Brain microvascular endothelial cell (primary cell): ENCODE data around the gene MRPL4.
A peak's percentile ranks its signal among the peaks of the same experiment; 100 is the strongest.

Experiments used
- DNase-seq: peaks from one replicate; pipeline ENCODE4 v3.0.0-alpha.2; 2020
- H3K27ac ChIP-seq: fragments of 250-450 bp; sonication (Bioruptor Pico); 2 replicates; pipeline ENCODE4 v1.5.1; 2020; ENCODE audit warnings: mild to moderate bottlenecking, moderate library complexity
- H3K27me3 ChIP-seq: fragments of 250-450 bp; sonication (Bioruptor Pico); replicated peaks from 2 replicates; pipeline ENCODE4 v1.5.1; 2020; ENCODE audit warnings: mild to moderate bottlenecking
- H3K36me3 ChIP-seq: fragments of 250-450 bp; sonication (Bioruptor Pico); replicated peaks from 2 replicates; pipeline ENCODE4 v1.5.1; 2020; ENCODE audit warnings: mild to moderate bottlenecking
- H3K4me3 ChIP-seq: 2 replicates; pipeline ENCODE4 v1.5.1; 2011; ENCODE audit warnings: low read depth, mild to moderate bottlenecking, control low read depth, low read length, moderate library complexity
- in situ Hi-C: cut with HindIII; loops from 2 replicates; pipeline ENCODE4 v1.10.0; 2017; ENCODE audit warnings: low sequenced_read_pairs, low pct_ligation_motif_present
- TF ChIP-seq, protein P1 (sequence below): IDR thresholded peaks from 2 replicates; pipeline ENCODE4 v1.5.1; 2011; ENCODE audit warnings: low read depth, mild to moderate bottlenecking, moderate library complexity, low read length, control low read depth, inconsistent platforms; ENCODE audit errors: missing control alignments

MRPL4 gene

DNA sequence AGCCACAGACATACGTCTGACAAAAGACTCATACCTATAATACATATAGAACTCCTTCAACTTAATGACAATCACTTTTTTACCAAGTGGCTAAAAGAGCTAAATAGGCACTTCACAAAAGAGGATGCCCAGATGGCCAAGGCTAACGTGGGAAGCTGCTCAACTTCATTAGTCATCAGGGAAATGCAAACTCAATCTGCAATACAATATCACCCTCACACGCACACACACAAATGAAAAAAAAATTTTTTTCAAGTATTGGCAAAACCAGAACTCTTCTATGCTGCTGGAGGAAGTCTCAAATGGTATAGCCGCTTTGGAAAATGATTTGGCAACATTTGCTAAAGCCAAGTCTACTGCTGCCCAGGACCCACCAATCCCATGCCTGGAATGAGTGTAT, 42.7 kb upstream of the MRPL4 start:
- DNase-seq, result peak; percentile 43
- in situ Hi-C loops, result no loop called here

DNA sequence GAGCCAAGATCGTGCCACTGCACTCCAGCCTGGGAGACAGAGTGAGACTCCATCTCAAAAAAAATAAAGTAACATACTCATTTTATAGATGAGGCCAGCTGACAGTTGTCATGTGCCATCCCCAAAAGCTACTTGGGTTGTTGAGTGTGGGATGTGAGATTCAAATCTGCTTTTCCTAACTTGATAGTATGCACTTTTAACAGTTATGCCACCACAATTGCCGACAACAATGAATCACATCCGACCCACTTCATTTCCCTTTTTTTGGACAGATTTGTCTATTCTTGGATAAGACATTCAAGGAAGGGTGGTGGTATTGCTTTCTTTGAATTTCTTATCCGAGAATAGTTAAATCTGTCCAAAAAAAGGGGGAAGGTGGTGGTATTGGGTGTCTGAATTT, 41.0 kb upstream of the MRPL4 start:
- no peak overlapping the region for H3K4me3 ChIP-seq
- TF ChIP-seq, protein P1, sequence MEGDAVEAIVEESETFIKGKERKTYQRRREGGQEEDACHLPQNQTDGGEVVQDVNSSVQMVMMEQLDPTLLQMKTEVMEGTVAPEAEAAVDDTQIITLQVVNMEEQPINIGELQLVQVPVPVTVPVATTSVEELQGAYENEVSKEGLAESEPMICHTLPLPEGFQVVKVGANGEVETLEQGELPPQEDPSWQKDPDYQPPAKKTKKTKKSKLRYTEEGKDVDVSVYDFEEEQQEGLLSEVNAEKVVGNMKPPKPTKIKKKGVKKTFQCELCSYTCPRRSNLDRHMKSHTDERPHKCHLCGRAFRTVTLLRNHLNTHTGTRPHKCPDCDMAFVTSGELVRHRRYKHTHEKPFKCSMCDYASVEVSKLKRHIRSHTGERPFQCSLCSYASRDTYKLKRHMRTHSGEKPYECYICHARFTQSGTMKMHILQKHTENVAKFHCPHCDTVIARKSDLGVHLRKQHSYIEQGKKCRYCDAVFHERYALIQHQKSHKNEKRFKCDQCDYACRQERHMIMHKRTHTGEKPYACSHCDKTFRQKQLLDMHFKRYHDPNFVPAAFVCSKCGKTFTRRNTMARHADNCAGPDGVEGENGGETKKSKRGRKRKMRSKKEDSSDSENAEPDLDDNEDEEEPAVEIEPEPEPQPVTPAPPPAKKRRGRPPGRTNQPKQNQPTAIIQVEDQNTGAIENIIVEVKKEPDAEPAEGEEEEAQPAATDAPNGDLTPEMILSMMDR, result no peak
- H3K36me3 ChIP-seq, result no peaks in the 10 kb centered on the region
- in situ Hi-C loops, result no loop called here
- H3K27ac ChIP-seq, result no peak overlapping the region
- DNase-seq, result no peak
- H3K27me3 ChIP-seq, result no peaks in the 10 kb centered on the region

More for the DNA sequence above, 42.7 kb upstream of the MRPL4 start:
- Histone ChIP-seq H3K27ac (no peak overlapping the region), H3K4me3 (no peak overlapping the region), H3K36me3 (no peaks in the 10 kb centered on the region), H3K27me3 (no peaks in the 10 kb centered on the region)
- TF ChIP-seq, protein P1, result no peak

DNA sequence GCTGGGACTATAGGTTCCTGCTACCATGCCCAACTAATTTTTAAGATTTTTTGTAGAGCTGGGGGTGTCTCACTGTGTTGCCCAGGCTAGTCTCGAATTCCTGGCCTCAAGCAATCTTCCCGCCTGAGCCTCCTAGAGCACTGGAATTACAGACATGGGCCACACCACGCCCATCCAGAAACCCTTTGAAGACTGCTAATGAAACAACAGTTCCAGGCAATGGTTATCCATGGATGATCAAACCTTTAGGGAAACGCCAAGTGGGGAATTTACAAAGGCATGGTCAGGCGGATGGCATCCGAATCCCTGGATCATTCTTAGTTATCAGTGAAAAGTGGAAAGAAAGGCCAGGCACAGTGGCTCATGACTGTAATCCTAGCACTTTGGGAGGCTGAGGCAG, 40.3 kb upstream of the MRPL4 start:
- H3K27me3 ChIP-seq, result no peaks in the 10 kb centered on the region
- in situ Hi-C loops, result no loop called here
- no peak overlapping the region for H3K27ac ChIP-seq
- H3K36me3 ChIP-seq, result no peaks in the 10 kb centered on the region
- no peak for DNase-seq
- no peak overlapping the region for H3K4me3 ChIP-seq
- TF ChIP-seq, protein P1, result no peak

DNA sequence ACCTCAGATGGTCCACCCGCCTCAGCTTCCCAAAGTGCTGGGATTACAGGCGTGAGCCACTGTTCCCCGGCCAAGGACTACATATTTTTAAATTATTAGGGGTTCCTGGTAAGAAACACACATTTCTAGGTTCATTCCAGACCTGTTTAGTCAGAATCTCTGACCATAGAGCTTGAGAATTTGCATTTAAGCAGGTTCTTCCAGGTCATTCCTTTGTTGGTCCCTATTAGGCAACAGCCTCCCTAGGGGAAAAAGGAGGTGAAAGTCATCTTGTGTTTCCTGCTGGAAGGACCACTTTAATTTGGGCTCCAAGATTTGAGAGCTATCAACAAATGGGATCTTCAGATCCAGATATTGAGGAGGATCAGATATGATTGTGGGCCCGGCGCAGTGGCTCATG, 37.2 kb upstream of the MRPL4 start:
- Histone ChIP-seq H3K27ac (no peak overlapping the region), H3K27me3 (no peaks in the 10 kb centered on the region), H3K4me3 (no peak overlapping the region), H3K36me3 (no peaks in the 10 kb centered on the region)
- in situ Hi-C loops, result no loop called here
- TF ChIP-seq, protein P1, result no peak
- peak; percentile 37 for DNase-seq

DNA sequence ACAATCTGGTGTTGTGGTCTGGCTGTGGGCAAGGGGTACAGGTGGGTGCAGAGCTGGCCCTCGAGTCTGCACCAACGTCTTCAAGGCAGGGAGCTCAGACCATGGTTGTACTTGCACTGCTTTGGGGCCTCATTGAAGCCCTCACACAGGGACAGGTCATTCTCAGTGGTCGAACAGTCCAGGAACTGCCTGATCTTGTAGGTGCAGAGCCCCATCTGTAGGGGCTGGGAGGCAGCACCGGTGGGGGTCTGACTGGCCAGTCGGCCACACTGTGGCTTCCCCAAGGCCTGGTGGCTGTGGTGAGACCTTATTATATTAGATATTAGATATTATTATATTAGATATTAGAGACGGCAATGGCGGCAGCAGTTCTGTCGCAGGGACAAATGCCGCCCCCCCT, 34.9 kb upstream of the MRPL4 start:
- TF ChIP-seq, protein P1, result no peak
- in situ Hi-C loops, result no loop called here
- no peak for DNase-seq
- H3K4me3 ChIP-seq, result no peak overlapping the region
- H3K27me3 ChIP-seq, result no peaks in the 10 kb centered on the region
- H3K36me3 ChIP-seq, result no peaks in the 10 kb centered on the region
- no peak overlapping the region for H3K27ac ChIP-seq

DNA sequence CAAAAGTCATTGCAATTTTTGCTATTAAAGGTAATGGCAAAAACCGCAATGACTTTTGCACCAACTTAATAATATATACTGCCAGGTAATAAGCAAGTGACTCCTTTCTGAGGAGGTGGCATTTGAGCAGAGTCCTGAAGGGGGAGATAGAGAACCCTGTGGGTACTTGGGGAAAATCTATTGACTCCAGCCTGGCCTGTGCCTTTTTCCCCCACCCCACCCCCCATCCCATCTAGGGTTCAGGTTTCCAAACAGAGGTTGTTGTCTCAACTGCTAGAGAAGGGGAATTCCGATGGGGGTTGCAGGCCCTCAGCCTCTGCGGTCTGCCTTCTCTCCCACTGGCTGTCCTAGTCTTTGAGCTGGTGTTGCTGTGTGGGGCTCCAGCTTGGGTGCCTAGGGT, 32.3 kb upstream of the MRPL4 start:
- Histone ChIP-seq H3K4me3 (no peak overlapping the region), H3K27ac (no peak overlapping the region), H3K27me3 (no peaks in the 10 kb centered on the region), H3K36me3 (peaks cover 6% of the 10 kb centered on the region)
- in situ Hi-C loops, result no loop called here
- TF ChIP-seq, protein P1, result peak; percentile 62
- DNase-seq, result peak; percentile 63
